Natural killer cell treated with Interleukin-12 subunit alpha and Interleukin-12 subunit beta and Interleukin-15 and Interleukin-18, amount 100 ng/mL, for 72 hours (primary cell): ENCODE results near the gene COX8A. TPM values are rescaled to one million over a fixed set of nuclear protein-coding genes. Genes with fewer than 3 reads are reported as not detected.

Experiments
- ATAC-seq, 2 donors: fragments of 150-1000 bp; cut with Tn5 transposase in 1 of 2; sonication (Bioruptor Pico), chemical (Tn5 transposase) in 1 of 2; 2 replicates each; pipeline ENCODE4 v1.10.0; 2021
- DNase-seq: peaks from one replicate; pipeline ENCODE4 v3.0.0; 2022; ENCODE audit warnings: low spot score
- H3K27ac Mint-ChIP-seq, 2 donors: 1 replicate in 1 of 2; 2 replicates in 1 of 2; pipeline ENCODE4 v1.8.0; 2022; ENCODE audit warnings: mixed read lengths in 2 of 2, mild to moderate bottlenecking in 1 of 2, moderate library complexity in 1 of 2
- H3K27me3 Mint-ChIP-seq, 2 donors: 1 replicate in 1 of 2; 2 replicates in 1 of 2; pipeline ENCODE4 v1.8.0; 2022; ENCODE audit warnings: mixed read lengths in 2 of 2
- H3K36me3 Mint-ChIP-seq: one replicate; pipeline ENCODE4 v1.8.0; 2022; ENCODE audit warnings: mixed read lengths
- H3K4me1 Mint-ChIP-seq, 2 donors: 1 replicate in 1 of 2; 2 replicates in 1 of 2; pipeline ENCODE4 v1.8.0; 2022; ENCODE audit warnings: low read depth in 2 of 2, mixed read lengths in 2 of 2, mild to moderate bottlenecking in 1 of 2
- H3K4me3 Mint-ChIP-seq: one replicate; pipeline ENCODE4 v1.8.0; 2022; ENCODE audit warnings: mixed read lengths
- H3K9me3 Mint-ChIP-seq: 2 replicates; pipeline ENCODE4 v1.8.0; 2022; ENCODE audit warnings: mixed read lengths
- total RNA-seq, 2 donors: library from RNA; stranded (reverse); gene quantifications; one replicate each; pipeline ENCODE4 v1.2.3, GENCODE V29; 2022

Gene COX8A
- total RNA-seq, 2 donors from 2014 or later: 383 to 427 TPM

DNA sequence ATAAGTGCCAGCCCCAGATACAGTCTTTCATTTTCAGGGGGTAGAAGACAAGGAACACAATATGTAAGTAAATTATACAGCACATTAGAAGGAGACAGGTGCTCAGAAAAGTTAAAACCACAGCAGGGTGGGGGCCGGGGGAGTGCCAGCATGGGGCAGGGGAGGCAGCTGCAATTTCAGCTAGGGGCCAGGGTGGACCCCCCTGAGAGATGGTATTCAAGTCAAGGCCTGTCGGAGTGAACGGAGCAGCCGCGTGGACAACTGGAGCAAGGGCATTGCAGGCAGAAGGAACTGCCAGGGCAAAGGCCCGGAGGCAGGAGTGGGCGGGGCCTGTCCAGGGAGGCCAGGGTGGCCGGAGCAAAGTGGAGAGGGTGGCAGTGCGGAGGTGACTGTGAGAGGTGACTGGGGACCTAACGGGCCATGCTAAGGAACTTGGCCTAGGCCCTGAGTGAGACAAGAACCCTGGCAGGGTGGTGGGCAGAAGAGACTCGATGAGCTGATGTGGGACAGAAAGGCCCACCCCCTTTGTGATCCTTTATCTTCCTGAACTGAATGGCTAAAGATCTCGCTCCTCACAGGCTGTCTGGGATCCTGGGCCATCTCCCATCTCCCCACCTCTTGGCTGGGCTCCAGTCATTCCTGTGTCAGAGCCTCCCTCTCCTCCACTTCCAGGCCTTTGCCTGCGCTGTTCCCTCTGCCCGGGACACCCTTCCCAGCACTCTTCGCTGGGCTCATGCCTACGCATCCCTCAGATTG, 38.9 kb downstream of the COX8A start:
- no peak for DNase-seq
- Mint-ChIP-seq H3K36me3 (no peaks in the 10 kb centered on the region), H3K4me1 (peaks cover 5 to 14% of the 10 kb centered on the region in 2 donors), H3K27me3 (peaks cover under 1% of the 10 kb centered on the region in 2 donors), H3K9me3 (peaks cover 12% of the 10 kb centered on the region), H3K27ac (no peak overlapping the region), H3K4me3 (no peak overlapping the region)
- no peak for ATAC-seq

DNA sequence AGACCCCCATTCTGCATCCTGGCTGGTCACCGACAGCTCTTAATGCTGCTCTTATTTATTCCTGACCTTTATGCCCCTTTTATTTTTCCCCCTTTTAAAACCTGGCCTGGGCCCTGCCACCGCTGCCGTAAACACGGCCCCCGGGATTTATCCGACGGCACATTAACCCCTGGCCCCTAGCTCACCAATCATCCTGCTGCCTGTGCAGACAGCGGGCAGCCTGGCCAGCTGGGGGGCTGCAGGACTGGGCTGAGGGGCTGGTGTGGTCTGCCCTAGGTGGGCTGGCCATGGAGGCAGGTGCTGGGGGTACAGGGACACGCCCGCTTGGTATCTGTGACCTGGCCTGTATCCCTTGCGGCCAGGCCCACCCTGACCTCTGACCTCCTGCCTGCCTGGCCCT, 39.9 kb downstream of the COX8A start:
- H3K27me3 Mint-ChIP-seq: no peaks in the 10 kb centered on the region
- H3K9me3 Mint-ChIP-seq: peaks cover 12% of the 10 kb centered on the region
- ATAC-seq: no peak
- H3K4me3 Mint-ChIP-seq: no peak overlapping the region
- no peak for DNase-seq
- peaks cover 5 to 14% of the 10 kb centered on the region in 2 donors for H3K4me1 Mint-ChIP-seq
- H3K27ac Mint-ChIP-seq: no peak overlapping the region
- no peaks in the 10 kb centered on the region for H3K36me3 Mint-ChIP-seq

DNA sequence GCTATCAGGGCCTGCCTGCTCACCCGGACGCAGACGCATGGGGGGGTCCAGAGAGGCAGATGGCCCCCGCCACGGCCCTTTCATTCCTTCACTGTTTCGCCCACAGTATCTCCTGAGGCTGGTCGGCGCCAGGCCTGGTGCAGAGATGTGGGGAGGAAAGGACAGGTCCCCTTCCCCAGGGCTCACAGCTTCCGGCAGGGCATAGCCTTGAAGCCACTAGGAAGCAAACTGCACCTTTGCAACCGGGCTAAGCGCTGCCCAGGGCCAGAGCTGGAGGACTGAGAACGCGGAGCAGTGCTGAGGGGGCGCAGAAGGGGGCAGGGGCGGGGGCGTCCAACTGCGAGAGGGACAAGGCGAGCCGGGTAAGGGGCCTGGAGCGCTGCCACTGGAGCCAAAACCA, 41.1 kb downstream of the COX8A start:
- H3K36me3 Mint-ChIP-seq: no peaks in the 10 kb centered on the region
- no peak overlapping the region for H3K27ac Mint-ChIP-seq
- no peaks in the 10 kb centered on the region for H3K27me3 Mint-ChIP-seq
- H3K4me1 Mint-ChIP-seq: peaks cover 1 to 8% of the 10 kb centered on the region in 2 donors
- ATAC-seq: no peak
- no peak for DNase-seq
- peaks cover 6% of the 10 kb centered on the region for H3K9me3 Mint-ChIP-seq
- no peak overlapping the region for H3K4me3 Mint-ChIP-seq

DNA sequence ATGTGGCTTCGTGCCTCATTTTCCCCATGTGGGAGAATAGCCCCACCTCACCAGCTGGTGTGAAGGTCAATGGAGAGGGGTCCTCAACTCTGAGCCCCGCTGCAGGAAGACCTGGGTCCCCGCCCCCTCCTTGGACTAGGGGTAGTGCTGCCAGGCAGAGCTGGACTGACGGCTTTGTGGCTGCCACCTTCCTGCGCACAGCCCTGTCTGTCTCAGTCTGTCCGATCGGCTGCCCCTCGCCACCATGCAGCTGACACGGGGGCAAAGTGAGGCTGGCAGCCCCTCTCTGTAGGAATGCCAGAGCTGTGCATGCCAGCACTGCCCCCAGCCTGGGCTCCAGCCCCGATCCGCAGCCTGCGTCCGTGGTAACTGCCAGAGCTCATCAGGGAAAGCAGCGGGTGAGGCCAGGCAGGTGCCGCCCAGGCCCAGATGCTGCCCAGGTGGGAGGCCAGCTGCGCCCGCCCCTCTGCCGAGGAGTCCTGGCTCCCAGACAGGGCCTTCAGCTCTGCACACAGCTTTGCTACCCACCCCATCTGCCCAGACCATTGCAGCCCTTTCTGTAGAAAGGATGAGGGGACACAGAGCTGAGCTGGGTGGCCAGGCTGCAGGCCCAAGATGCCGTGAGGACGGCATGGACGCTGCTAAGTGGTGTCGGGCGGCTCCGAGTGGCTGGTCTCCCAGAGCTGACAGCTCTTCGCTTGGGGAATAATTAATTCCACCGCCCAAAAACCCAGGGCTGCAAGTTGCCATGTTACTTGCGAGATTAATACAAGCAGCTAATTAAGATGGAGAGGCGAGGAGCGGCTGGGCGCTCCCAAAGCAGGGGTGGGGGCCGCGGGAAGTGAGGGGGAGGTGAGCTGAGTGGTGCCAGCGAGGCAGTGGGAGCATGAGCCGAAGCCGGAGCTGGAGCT, 41.8 kb downstream of the COX8A start:
- H3K9me3 Mint-ChIP-seq: no peaks in the 10 kb centered on the region
- no peaks in the 10 kb centered on the region for H3K27me3 Mint-ChIP-seq
- no peaks in the 10 kb centered on the region for H3K36me3 Mint-ChIP-seq
- peaks cover 0 to 1% of the 10 kb centered on the region in 2 donors for H3K4me1 Mint-ChIP-seq
- peak in 1 of 2 donors; percentile 11 for ATAC-seq
- no peak overlapping the region for H3K4me3 Mint-ChIP-seq
- no peak overlapping the region for H3K27ac Mint-ChIP-seq
- no peak for DNase-seq

DNA sequence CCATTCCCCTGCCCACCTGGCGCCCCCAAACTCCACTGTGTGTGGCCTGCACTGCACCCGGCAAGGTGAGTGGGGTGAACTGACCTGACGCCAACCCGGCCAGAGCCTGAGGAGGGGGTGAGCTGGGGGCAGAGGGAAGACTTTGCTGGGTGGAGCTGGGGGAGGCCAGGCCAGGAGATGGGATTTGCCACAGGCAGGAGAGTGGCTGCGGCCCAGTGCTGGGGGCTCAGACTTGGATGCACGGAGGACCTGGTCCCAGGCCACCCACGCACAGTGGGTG, 43.5 kb downstream of the COX8A start:
- Mint-ChIP-seq H3K36me3 (no peaks in the 10 kb centered on the region), H3K4me3 (no peak overlapping the region), H3K4me1 (no peaks in the 10 kb centered on the region), H3K9me3 (no peaks in the 10 kb centered on the region), H3K27ac (no peak overlapping the region), H3K27me3 (no peaks in the 10 kb centered on the region)
- DNase-seq: no peak
- ATAC-seq: no peak

DNA sequence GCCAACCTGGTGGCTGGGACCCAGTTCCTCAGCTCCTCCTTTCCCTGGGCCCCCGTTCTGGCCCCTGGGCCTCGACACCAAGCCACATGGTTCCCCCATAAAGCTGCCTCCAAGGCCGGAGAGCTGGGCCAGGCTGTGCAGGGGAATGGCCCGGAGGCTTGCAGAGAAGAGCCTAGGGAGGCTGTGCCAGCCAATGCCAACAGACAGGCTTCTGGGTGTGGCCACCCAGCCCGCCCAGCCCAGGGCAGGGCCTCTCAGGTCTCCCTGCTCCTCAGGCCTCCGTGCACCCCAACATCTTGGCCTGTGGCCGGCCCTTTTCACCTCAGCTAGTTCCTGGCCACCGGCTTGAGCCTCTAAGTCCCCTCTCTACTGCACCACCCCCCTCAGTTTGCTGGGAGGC, 43.9 kb downstream of the COX8A start:
- no peak for ATAC-seq
- Mint-ChIP-seq H3K9me3 (no peaks in the 10 kb centered on the region), H3K27me3 (no peaks in the 10 kb centered on the region), H3K4me1 (no peaks in the 10 kb centered on the region), H3K4me3 (no peak overlapping the region), H3K27ac (no peak overlapping the region), H3K36me3 (no peaks in the 10 kb centered on the region)
- no peak for DNase-seq

DNA sequence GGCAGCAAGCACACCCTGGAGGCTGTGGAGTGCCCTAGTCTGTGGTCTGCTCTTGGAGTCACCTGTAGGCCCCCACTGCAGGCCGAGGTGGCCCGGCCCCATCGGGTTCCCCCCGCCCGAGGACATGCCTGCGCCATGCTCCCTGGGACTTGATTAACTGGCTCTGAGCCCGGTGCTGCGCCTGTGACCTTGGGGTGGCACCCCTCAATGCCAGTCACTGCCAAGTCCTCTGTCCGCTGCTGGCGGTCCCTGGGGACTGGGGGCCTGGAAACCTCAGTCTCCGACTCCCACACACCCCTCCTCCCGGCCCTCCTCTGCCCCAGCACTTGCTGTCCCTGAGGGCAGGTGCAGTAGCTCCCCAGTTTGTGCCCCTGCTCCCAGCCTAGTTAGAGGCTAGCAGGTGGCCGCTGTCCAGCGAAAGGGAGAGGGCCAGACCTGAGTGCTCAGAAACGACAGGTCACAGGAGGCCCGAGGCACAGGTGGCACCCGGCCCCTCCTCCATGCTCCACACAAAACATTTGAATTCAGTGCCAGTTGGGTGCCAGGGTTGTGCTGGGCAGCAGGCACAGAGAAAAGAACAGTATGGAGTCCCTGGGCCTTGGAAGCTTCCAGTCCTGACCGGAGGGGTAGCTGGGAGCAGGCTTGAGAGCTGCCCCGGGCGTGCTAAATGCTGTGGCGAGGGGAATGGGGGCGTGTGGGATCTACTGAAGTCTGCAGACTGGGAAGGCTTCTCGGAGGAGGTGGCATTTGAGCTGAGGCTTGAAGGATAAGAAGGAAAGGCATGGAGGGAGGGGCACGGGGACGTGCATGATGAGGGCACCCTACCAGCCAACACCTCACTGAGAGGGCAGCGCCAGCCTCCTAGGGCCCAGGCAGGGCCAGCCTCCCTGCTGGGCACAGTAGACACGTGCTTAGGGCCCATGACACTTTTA, 45.0 kb downstream of the COX8A start:
- no peak for ATAC-seq
- Mint-ChIP-seq H3K27ac (no peak overlapping the region), H3K36me3 (no peaks in the 10 kb centered on the region), H3K4me1 (no peaks in the 10 kb centered on the region), H3K9me3 (no peaks in the 10 kb centered on the region), H3K4me3 (no peak overlapping the region), H3K27me3 (no peaks in the 10 kb centered on the region)
- no peak for DNase-seq

DNA sequence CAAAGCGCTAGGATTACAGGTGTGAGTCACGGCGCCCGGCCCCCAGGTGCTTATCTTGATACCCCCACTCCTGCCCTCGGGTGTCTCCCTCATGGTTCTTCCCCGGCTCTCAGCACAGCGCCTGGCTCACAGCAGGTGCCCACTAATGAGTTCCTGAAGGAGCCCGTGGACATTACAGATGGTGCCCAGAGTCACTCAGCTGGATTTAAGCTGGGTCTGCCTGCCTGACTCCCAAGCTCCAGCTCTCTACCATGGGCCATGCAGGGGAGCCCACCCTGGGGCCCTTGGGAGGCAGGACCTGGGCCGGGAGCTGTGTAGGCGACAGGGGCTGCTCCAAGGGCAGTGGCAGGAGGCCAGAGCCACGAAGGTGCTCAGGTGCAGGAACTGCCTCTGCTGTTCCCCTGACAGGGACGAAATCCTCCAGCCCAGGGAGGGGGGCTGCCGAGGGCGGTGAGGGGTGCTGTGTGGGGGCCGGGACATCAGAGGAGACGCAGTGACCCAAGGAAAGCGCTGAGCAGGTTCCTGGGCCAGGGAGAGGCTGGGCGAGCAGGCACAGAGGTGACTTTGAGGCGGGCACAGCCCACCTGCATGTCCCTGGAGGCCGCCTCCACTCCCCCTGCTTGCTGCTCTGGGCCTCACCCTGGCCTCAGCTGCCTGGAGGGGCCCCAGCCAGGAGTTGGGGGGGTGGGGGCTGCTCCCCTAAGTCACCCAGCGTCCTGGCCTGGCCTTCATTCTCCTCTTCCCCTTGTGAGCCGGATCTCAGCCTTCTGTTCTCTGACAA, 46.7 kb downstream of the COX8A start:
- no peak overlapping the region for H3K4me3 Mint-ChIP-seq
- ATAC-seq: no peak
- H3K27ac Mint-ChIP-seq: no peak overlapping the region
- no peaks in the 10 kb centered on the region for H3K4me1 Mint-ChIP-seq
- H3K27me3 Mint-ChIP-seq: no peaks in the 10 kb centered on the region
- no peaks in the 10 kb centered on the region for H3K9me3 Mint-ChIP-seq
- no peak for DNase-seq
- H3K36me3 Mint-ChIP-seq: no peaks in the 10 kb centered on the region

DNA sequence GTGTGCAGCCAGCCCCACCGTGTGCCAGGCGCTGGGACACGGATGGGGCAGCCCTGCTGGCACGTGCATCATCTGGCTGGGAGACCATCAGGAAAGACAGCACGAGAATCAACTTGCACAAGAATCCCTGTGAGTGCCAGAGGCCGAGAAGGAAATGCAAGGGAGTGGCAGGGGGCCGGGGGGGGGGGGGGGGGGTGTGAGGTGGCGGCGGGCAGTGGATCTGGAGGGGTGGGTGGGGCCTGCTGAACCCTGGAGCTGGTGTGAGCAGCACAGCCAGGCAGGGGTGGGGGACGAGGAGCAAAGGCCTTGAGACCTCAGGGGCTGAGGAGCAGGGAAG, 47.3 kb downstream of the COX8A start:
- Mint-ChIP-seq H3K27me3 (no peaks in the 10 kb centered on the region), H3K36me3 (no peaks in the 10 kb centered on the region), H3K27ac (no peak overlapping the region), H3K4me1 (no peaks in the 10 kb centered on the region), H3K9me3 (no peaks in the 10 kb centered on the region), H3K4me3 (no peak overlapping the region)
- no peak for ATAC-seq
- no peak for DNase-seq

DNA sequence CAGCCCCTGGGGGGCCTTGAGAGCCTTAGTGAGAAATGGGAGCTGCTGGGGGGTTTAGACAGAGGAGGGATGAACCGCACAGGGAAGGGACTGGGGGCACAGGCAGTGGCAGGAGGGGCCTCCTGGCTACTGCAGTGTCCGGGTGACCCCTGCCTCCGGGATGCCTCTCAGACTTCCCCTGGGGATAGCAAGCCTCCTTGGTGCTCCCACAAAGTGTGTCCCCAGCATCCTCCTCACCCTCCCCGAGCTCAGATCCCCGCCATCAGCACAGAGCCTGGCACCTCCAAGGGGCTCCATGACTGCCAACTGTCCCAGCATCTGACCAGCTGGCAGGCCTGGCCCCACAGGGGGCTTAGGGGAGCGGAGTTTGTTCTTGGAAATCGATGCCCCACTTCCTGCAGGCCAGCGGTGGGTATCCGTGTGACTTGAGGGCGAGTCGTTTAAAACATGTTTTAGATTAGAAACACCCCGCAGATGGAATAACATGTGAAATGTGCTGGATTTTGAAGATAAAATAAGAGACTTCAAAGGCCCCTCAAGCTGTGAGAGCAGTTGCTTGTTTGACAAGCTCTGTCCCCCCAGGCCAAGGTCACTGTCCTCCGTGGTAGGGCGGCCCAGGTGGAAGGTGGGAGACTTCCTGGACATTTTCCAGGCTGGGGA, 47.8 kb downstream of the COX8A start:
- no peak for DNase-seq
- no peaks in the 10 kb centered on the region for H3K27me3 Mint-ChIP-seq
- no peak overlapping the region for H3K4me3 Mint-ChIP-seq
- H3K27ac Mint-ChIP-seq: no peak overlapping the region
- ATAC-seq: no peak
- H3K36me3 Mint-ChIP-seq: no peaks in the 10 kb centered on the region
- H3K4me1 Mint-ChIP-seq: no peaks in the 10 kb centered on the region
- H3K9me3 Mint-ChIP-seq: no peaks in the 10 kb centered on the region

DNA sequence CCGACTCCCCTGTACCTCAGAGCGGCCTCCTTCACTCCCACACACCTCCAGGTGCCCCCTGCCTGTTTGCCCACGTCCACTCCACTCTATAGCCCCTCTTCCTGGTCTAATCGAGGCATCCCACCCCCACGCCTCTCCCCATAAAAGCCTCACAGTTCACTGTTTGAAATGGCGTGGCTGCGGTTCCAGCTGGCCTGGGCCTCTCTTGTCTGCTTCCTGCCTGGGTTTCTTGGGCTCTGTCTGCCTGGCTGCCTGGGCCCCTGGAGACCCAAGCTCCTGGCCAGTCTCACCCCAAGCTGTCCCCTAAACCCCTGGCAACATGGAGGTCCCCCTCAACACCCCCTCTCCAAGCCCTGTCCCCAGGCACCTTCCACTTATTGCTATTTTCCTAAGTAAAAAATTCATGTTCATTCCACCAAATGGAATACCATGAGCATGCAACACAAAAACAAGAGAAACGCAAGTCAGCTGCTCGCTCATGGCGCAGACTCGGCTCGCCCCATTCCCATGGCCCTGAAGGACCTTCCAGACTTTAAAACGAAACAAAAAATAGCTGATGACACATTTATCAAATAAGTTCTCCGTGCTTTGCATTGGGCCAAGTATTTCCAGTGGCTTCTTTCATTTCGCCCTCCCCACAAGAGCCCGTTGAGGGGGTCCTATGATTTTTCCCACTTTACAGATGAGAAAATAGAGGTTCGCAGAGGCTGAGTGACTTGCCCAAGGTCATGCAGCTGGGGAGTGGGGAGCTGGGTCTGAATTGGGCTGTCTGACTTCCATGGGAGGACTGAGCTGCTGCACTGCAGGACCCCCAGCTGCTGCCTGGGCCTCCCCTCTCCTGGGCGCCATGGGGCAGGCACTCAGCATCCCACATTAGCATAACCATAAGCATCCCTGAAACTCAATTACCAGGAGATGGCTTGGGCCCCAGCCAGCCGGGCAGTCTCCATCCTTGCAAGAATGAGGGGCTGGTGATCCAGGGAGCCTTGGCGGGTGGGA, 49.6 kb downstream of the COX8A start:
- H3K36me3 Mint-ChIP-seq: no peaks in the 10 kb centered on the region
- no peaks in the 10 kb centered on the region for H3K4me1 Mint-ChIP-seq
- H3K9me3 Mint-ChIP-seq: no peaks in the 10 kb centered on the region
- ATAC-seq (no peak), DNase-seq (no peak)
- no peak overlapping the region for H3K27ac Mint-ChIP-seq
- H3K27me3 Mint-ChIP-seq: no peaks in the 10 kb centered on the region
- H3K4me3 Mint-ChIP-seq: no peak overlapping the region

DNA sequence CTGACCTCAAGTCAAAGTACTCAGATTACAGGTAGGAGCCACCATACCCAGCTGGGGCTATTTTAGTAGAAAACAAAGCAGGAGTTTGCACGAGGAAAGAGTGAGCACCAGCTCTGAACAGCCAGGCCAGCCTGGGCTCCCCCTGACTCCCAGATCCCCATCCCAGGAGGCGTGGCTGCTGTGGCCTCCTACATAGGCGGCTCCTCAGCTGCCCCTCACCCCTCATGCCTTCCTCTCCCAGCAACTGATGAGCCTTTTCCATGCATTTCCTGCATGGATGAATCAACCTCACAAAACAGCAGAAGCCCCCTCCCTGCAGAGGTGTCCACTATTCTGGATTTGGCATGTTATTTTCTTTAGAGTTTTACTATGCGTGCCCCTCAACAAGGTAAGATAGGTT, 50.8 kb downstream of the COX8A start:
- no peaks in the 10 kb centered on the region for H3K36me3 Mint-ChIP-seq
- no peak overlapping the region for H3K4me3 Mint-ChIP-seq
- H3K27ac Mint-ChIP-seq: no peak overlapping the region
- no peaks in the 10 kb centered on the region for H3K4me1 Mint-ChIP-seq
- H3K9me3 Mint-ChIP-seq: no peaks in the 10 kb centered on the region
- DNase-seq: no peak
- peaks cover 0 to 2% of the 10 kb centered on the region in 2 donors for H3K27me3 Mint-ChIP-seq
- ATAC-seq: no peak
